ENCODE measurements around the gene RAB11FIP5.

RAB11FIP5 gene

DNA sequence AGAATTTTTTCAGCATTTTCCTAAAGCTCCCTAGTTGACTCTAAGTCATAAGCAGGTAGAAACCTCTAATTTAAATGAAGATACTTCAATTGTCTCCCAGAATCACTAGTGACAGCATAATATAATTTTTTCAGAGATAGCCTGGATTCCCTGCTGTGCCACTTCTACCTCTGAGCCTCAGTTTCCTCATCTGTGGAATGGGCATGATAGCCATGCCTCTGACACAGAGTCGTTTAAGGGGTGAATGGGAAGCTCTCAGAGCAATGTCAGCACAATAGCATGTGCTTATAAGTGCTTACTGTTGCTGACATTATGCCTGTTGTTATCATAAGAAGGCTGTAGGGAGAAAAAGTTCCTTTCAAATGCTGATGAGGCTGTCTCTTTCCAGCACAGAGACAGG lies 89.3 kb downstream of the RAB11FIP5 start:
- Histone ChIP-seq H3K27me3 (replicated peaks) (no peaks in the 10 kb centered on the region), H3K36me3 (replicated peaks) (no peaks in the 10 kb centered on the region), H3K4me3 (ENCODE audit: low read depth, low read length) (no peak overlapping the region), H3K27ac (no peak overlapping the region)
- no peak for DNase-seq
- TF ChIP-seq, protein P1, sequence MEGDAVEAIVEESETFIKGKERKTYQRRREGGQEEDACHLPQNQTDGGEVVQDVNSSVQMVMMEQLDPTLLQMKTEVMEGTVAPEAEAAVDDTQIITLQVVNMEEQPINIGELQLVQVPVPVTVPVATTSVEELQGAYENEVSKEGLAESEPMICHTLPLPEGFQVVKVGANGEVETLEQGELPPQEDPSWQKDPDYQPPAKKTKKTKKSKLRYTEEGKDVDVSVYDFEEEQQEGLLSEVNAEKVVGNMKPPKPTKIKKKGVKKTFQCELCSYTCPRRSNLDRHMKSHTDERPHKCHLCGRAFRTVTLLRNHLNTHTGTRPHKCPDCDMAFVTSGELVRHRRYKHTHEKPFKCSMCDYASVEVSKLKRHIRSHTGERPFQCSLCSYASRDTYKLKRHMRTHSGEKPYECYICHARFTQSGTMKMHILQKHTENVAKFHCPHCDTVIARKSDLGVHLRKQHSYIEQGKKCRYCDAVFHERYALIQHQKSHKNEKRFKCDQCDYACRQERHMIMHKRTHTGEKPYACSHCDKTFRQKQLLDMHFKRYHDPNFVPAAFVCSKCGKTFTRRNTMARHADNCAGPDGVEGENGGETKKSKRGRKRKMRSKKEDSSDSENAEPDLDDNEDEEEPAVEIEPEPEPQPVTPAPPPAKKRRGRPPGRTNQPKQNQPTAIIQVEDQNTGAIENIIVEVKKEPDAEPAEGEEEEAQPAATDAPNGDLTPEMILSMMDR (IDR thresholded peaks at IDR 0.05; ENCODE audit: low read depth, low read length, missing control alignments), result no peak
- in situ Hi-C loops (cut with HindIII; ENCODE audit: low pct_ligation_motif_present, low sequenced_read_pairs), result no loop called here

All from brain microvascular endothelial cell (primary cell).